AG09309 (cell line): Measurements from ENCODE around the gene GPR141.

Experiments used
- DNase-seq: peaks from one replicate; pipeline ENCODE4 v3.0.0-alpha.2; 2010; ENCODE audit warnings: low read depth
- H3K4me3 ChIP-seq: 2 replicates; pipeline ENCODE4 v1.5.1; 2011; ENCODE audit warnings: mild to moderate bottlenecking, low read depth, low read length, moderate library complexity; ENCODE audit not compliant: control insufficient read depth
- TF ChIP-seq, protein P1 (sequence below): IDR thresholded peaks from 2 replicates; pipeline ENCODE4 v1.5.1; 2011; ENCODE audit warnings: mild to moderate bottlenecking, low read depth, low read length, inconsistent platforms; ENCODE audit not compliant: insufficient read depth, control insufficient read depth; ENCODE audit errors: missing control alignments

Gene GPR141

DNA sequence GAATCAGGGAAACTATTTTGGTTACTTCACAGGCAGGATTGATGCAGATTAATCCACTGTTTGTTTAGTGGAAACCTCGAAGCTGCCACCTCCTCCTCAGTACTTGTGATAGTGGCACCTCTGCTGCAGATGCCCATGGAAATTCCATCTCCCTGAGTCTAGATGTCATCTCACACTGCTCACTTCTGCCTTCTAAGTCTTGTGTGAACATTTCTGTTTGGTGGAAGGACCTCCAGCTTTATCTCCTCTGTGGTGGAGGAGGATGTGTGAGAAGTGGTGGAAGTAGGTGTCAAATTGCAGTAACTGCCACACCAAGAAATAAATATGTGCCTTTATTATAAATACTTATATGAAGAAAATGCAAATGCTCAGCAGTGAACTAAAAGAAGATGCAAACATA is 25.8 kb upstream of the GPR141 start:
- H3K4me3 ChIP-seq: no peak overlapping the region
- TF ChIP-seq, protein P1, sequence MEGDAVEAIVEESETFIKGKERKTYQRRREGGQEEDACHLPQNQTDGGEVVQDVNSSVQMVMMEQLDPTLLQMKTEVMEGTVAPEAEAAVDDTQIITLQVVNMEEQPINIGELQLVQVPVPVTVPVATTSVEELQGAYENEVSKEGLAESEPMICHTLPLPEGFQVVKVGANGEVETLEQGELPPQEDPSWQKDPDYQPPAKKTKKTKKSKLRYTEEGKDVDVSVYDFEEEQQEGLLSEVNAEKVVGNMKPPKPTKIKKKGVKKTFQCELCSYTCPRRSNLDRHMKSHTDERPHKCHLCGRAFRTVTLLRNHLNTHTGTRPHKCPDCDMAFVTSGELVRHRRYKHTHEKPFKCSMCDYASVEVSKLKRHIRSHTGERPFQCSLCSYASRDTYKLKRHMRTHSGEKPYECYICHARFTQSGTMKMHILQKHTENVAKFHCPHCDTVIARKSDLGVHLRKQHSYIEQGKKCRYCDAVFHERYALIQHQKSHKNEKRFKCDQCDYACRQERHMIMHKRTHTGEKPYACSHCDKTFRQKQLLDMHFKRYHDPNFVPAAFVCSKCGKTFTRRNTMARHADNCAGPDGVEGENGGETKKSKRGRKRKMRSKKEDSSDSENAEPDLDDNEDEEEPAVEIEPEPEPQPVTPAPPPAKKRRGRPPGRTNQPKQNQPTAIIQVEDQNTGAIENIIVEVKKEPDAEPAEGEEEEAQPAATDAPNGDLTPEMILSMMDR: no peak
- DNase-seq: no peak

GRCh38 chr7:37659971-37660565 is 23.5 kb upstream of the GPR141 start:
- DNase-seq: no peak
- TF ChIP-seq, protein P1: no peak
- H3K4me3 ChIP-seq: no peak overlapping the region

DNA sequence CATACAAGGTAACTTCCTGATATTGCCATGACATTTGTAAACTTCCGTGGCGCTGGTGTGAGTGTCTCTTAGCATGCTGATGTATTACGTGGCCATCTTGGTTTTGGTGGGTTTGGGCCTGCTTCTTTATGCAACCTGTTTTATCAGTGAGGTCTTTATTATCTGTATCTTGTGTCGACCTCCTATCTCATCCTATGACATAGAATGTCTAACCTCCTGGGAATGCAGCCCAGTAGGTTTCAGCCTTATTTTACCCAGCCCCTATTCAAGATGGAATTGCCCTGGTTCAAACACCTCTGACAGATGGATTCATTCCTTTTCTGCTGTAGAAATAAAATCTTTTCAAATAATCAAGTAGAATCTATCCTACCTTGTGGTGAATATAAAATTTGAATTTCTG is 23.0 kb upstream of the GPR141 start:
- DNase-seq: no peak
- H3K4me3 ChIP-seq: no peak overlapping the region
- TF ChIP-seq, protein P1: no peak

DNA sequence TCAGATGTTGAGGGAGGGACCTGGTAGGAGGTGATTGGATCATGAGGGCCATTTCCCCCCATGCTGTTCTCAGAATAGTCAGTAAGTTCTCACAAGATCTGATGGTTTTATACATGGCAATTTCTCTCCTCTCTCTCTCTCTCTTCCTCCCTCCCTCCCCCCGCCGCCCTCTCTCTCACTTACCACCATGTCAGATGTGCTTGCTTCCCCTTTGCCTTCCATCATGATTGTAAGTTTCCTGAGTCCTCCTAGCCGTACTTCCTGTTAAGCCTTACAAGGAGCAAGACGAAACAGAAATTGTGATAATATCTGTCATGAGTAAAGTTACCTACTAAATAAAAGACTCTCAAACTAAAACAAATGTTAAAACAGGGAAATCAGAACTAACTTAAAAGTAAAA is 19.9 kb upstream of the GPR141 start:
- DNase-seq: no peak
- H3K4me3 ChIP-seq: no peak overlapping the region
- TF ChIP-seq, protein P1: no peak

DNA sequence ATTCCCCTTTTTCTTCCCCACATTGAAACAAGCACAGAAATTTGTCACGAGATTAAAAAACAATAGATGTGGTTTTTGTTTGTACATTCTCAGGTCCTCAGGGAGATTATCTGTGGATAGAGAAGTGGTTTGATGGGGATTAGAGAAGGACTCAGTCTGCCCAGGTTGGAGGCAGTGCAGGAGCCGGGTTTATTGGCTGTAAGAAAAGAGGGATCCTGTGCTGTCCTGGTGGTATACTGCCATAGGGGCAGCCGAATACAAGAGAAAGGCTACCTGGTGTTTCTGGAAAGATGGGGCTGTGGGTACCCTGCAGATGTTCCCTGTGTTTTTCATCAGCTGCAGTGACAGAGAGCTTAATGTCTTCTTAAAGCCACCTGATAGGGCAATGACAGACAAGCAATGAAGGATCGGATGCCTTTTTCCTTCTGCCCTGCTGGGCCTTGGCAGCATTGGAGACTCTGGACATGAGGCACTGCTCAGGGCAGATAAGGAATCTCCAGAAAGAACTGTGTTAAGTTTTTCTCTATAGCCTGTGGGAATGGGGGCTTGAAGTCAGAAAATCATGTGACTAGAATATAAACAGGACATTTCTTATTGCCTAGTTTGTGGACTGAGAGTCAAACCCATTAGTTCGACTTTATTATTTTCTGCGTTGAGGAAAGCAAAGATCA is 18.1 kb upstream of the GPR141 start:
- no peak overlapping the region for H3K4me3 ChIP-seq
- TF ChIP-seq, protein P1: no peak
- DNase-seq: no peak

DNA sequence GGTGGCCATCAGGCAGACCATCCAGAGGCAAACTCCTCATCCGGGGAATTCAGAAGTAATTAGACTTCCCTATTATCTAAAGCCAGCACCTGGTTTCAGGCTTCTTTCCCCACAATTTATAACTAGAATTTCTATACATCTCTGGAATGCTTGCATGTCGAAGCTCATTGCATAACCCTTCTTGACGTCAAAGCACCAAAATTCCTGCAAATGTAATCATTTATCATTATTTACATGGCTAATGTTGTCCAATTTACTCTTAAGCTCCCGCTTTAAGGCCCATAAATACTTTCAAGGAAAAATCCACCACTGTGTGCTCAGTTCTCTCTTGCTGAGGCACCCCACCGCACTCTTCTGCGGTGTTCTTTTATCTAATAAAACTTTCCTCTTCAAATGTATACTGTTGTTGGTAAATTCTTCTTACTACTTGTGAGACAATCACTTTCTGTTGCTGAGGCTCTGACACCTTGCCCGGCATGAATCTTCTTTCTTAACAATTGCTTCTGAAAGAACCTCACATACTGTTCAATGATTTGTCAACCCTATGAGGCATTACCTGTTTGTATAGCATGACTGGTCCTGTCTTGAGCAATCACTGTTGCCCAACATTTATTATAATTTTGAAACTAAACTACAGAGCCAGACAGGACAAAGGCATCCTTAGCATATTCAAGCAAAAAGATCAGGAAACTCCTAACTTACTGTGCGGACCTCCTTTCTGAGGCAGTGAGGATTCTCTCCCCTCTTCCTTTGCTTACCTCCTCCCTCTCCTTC is 17.4 kb upstream of the GPR141 start:
- H3K4me3 ChIP-seq: no peak overlapping the region
- DNase-seq: no peak
- TF ChIP-seq, protein P1: no peak
